ENCODE results near the gene GPR63. TPM values are rescaled to one million over a fixed set of nuclear protein-coding genes. Genes with fewer than 3 reads are reported as not detected.

GPR63 gene
- total and polyA plus RNA-seq, 9 of the 15 experiments (the other 6 are each of a cell fraction or from before 2014, with no cell fraction given), result 1.6 to 5.1 (median 3.7) TPM

DNA sequence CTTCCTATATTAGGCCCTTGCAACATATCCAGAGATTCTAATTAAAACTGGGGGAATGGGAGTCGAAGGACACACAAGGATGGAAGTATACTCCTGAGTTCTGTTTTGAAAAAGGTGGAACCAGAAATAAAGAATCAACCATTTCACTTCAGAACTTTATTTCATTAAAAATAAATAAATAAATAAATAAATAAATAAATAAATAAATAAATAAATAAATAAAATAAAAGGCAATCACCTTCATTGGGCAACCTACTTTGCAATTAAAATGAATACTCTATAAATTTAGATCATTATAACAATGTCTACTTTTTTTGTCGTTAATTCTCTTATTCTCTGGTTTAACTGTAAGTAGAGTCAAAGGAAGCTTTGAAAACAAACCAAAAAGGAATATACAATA is 25.6 kb downstream of the GPR63 start (continued):
- TF ChIP-seq MYC (IDR thresholded peaks at IDR 0.05; ENCODE audit: low read depth, low read length) (no peak), MYC (CRISPR knock-in tag; IDR thresholded peaks at IDR 0.05; ENCODE audit: borderline replicate concordance, low read depth) (no peak)
- TF ChIP-seq, protein P1, sequence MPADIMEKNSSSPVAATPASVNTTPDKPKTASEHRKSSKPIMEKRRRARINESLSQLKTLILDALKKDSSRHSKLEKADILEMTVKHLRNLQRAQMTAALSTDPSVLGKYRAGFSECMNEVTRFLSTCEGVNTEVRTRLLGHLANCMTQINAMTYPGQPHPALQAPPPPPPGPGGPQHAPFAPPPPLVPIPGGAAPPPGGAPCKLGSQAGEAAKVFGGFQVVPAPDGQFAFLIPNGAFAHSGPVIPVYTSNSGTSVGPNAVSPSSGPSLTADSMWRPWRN (IDR thresholded peaks at IDR 0.05; ENCODE audit: low read depth), result no peak

GRCh38 chr6:96811136-96811535 is 26.1 kb downstream of the GPR63 start:
- H3K4me2 ChIP-seq (ENCODE audit: insufficient read depth, low read length), result no peak overlapping the region
- CTCF ChIA-PET (ENCODE audit: low intra/inter-chr PET ratio), result no interaction called here
- no peak for DNase-seq (ENCODE audit: extremely low read depth in 1 of 4, low spot score in 3 of 4)
- H3K79me2 ChIP-seq (ENCODE audit: control insufficient read depth, insufficient read depth, low read length), result no peaks in the 10 kb centered on the region; the same call in 2 of the 3 replicates
- WGBS (ENCODE audit: insufficient coverage, low coverage, missing lambda C conversion rate), result 71% methylated on average over 5 of the region's 5 CpGs
- H4K20me1 ChIP-seq (replicated peaks; ENCODE audit: control insufficient read depth, insufficient read depth, low read length), result no peaks in the 10 kb centered on the region
- in situ Hi-C loops (cut with MboI), result no loop called here
- no peaks in the 10 kb centered on the region for H3K9me3 ChIP-seq (replicated peaks; ENCODE audit: control insufficient read depth, insufficient read depth, low read depth, low read length)
- no peak for ATAC-seq
- peaks cover 0 to 4% of the 10 kb centered on the region in 2 experiments; a peak in 3 of 5 replicates for H3K4me1 ChIP-seq (replicated peaks in 1 of 2; ENCODE audit: control insufficient read depth in 2 of 2, insufficient read depth in 2 of 2, low read length in 2 of 2)
- no peak overlapping the region for H2AFZ ChIP-seq (ENCODE audit: low read depth, low read length)
- intact Hi-C loops (cut with micrococcal nuclease), result no loop called here
- H3K27me3 ChIP-seq (ENCODE audit: control insufficient read depth in 2 of 2, insufficient read depth in 2 of 2, low read length in 2 of 2), result no peaks in the 10 kb centered on the region
- H3K36me3 ChIP-seq (ENCODE audit: control insufficient read depth, insufficient read depth, low read length), result no peaks in the 10 kb centered on the region
- POLR2A ChIA-PET, result no interaction called here
- FAIRE-seq, result no peak
- no peak overlapping the region for H3K9ac ChIP-seq (ENCODE audit: insufficient read depth in 1 of 2, low read depth in 2 of 2, low read length in 2 of 2)
- BruUV-seq (replicated peaks), result no TSS peak
- H3K27ac ChIP-seq (ENCODE audit: extremely low read depth, low read depth, low read length), result no peak overlapping the region
- H3K9me1 ChIP-seq (ENCODE audit: control insufficient read depth, insufficient read depth, low read length), result no peaks in the 10 kb centered on the region
- TF ChIP-seq NR2C1 (IDR thresholded peaks at IDR 0.05) (no peak), NR2C1 (tag; IDR thresholded peaks at IDR 0.05) (no peak), KLF16 (IDR thresholded peaks at IDR 0.05) (no peak), NCOA1 (IDR thresholded peaks at IDR 0.05; ENCODE audit: low read depth) (no peak), MAFG (tag; conservative IDR thresholded peaks at IDR 0.05) (no peak)
- no peak overlapping the region for H3K4me3 ChIP-seq

Measured in K562 (cell line).